Measurements from ENCODE around the gene OTUB1. TPM values are rescaled to one million over a fixed set of nuclear protein-coding genes. Genes with fewer than 3 reads are reported as not detected.

Gene OTUB1, protein sequence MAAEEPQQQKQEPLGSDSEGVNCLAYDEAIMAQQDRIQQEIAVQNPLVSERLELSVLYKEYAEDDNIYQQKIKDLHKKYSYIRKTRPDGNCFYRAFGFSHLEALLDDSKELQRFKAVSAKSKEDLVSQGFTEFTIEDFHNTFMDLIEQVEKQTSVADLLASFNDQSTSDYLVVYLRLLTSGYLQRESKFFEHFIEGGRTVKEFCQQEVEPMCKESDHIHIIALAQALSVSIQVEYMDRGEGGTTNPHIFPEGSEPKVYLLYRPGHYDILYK
- 76.6 and 77.4 TPM in 2 replicates for total RNA-seq (2014; rRNA removed; shearing (Covaris generic))

DNA sequence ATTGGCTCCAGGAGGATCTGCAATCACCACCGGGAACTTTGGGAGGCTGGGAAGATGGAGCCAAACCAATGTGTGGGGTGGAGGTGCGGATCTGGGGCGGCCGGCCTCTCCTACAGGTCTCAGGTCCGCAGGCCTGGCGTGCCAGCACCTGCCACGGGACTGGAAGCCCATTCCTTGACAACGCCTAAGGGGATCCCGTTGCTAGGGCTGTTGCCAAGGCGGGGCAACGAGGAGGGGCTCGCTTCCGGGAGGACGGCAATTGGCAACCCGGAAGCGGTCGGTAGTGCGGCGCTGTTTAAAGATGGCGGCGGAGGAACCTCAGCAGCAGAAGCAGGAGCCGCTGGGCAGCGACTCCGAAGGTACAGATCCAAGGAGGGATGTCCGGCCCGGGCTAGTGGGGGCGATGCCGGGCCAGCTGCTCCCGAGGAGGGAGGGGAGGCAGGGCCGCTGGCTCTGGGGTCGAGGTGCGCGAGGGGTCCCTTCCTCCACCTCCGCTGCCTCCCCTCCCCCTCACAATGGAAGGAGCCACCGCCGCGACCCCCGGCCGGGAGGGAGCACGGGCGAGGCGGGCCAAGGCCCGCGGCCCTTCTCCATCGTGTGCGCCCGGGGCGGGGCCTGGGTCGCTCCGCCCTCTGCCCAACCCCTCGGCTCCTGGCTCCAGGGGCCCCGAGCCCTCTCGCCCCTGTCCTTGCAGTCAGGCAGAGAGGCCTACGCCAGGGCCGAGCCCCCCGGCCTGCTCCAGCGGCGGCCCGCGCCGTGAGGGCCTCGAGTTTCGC, at the start of gene OTUB1:
Gene OTUB1 (plus strand): TSS at position 283 of the 776 bp plus-strand sequence. CDS start 19 bp downstream, at position 302.
- no peaks in the 10 kb centered on the region for H3K27me3 ChIP-seq (ENCODE audit: control insufficient read depth, insufficient read depth, low read length)
- H3K4me3 ChIP-seq (ENCODE audit: insufficient read depth, low read depth, low read length), result peak within 1 kb of the TSS; percentile 96
- H3K36me3 ChIP-seq (replicated peaks; ENCODE audit: control insufficient read depth, insufficient read depth, low read length), result peaks cover 19% of the 10 kb centered on the region
- peak; percentile 99 for DNase-seq

DNA sequence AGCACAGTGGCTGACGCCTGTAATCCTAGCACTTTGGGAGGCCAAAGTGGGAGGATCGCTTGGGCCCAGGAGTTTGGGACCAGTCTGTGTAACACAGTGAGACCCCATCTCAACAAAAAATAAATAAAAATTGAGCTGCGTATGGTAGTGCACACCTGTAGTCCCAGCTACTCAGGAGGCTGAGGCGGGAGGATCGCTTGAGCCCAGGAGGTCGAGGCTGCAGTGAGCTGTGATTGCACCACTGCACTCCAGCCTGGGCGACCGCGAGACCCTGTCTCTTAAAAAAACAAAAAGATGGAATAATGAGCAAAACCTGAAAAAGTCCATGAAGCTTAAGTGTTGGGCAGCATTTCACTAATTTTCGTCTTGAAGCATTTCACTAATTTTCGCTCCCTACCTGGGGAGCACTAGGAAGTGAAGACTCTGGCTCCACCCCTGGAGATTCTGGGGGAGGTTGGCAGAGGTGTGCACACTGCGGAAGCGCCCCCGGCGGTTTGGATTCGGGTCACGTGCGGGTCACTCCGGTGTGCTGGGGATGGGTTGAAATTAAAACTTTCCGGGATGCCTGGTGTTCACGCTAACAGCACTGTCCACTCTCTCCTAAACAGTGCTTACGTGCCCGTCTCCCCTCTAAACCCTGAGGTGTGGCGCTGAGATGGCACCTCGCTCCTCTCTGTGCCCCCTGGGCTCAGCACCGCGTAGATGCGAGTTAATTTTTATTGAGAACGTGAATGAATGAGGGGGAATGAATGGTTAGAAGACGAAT, 48.3 kb upstream of the OTUB1 start:
- peak; percentile 84 for DNase-seq
- Histone ChIP-seq H3K36me3 (replicated peaks; ENCODE audit: control insufficient read depth, insufficient read depth, low read length) (peaks cover 1% of the 10 kb centered on the region), H3K27me3 (ENCODE audit: control insufficient read depth, insufficient read depth, low read length) (no peaks in the 10 kb centered on the region; the same call in 1 of the 2 replicates), H3K4me3 (ENCODE audit: insufficient read depth, low read depth, low read length) (peak overlapping the region; percentile 61)

DNA sequence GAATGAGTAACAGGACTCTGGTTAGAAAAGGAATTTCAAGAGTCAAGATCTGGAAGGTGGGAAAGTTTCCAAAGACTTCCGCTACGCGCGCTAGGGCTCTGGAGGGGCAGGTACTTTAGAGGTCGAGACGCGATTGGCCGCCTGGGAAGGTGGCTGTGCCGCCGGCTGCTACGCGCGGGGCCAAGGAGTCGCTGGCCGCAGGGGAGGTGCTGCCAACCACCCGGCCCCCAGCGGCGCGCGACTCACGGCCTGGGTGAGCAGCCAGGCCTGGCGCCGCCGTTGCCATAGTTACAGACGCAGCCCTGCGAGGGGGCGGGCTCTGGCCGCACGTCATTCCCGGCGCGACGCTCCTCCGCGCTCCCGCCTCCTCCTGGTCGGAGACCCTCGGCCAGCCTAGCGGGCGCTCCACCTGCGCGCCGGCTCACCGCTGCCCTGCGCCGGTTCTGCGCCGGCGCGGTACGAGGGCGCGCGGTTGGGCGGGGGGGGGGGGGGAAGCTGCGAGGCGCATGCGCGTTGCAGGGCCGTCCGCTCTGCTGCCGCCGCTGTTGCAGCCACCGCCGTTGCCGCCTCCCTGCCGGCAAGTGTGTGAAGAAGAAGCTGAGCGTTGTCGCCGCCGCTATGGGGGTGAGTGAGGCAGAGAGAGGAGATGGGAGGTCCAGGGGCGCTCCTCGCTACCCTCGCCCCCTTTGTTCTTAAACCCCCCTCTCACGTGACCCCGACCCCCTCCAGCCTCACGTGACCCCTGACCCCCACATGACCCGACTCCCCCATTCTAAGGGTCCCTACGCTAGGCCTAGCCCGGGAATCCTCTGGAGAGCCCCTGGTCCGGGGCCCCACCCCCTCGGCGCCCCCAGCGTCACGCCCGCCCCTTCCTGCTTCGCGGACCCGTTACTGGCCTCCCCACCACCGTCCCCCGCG, 47.5 kb upstream of the OTUB1 start, which contains the start of gene NAA40:
Gene NAA40 (plus strand): TSS at position 524 of the 918 bp plus-strand sequence. CDS start 95 bp downstream, at position 619.
- Histone ChIP-seq H3K4me3 (ENCODE audit: insufficient read depth, low read depth, low read length) (peak within 1 kb of the TSS; percentile 84), H3K36me3 (replicated peaks; ENCODE audit: control insufficient read depth, insufficient read depth, low read length) (peaks cover 1% of the 10 kb centered on the region), H3K27me3 (ENCODE audit: control insufficient read depth, insufficient read depth, low read length) (no peaks in the 10 kb centered on the region; the same call in 1 of the 2 replicates)
- DNase-seq, result peak; percentile 100

DNA sequence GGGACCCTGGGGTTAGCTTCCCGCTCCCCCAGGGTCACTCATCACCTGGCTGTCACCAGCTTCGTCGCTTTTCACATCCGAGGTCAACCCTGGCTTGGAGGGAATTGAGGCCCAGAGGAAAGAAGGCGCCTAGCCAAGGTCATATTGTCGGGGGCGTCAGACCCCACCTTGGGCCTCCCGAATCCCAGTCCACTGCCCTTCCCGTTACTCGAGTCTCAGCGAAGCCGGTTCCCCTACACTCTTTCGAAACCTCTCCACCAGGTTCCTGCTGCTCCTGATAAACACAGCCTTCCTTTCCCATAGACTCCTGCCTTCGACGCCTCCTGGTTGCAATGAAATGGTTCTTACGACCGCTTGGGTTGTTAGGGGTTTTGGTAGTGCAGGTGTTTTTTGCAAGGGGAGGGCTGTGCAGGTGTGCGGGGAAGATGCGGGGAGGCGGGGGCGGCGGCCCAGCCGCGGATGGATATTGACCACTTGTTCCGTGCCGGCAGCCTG, 46.8 kb upstream of the OTUB1 start:
- H3K27me3 ChIP-seq (ENCODE audit: control insufficient read depth, insufficient read depth, low read length), result no peaks in the 10 kb centered on the region; the same call in 1 of the 2 replicates
- H3K4me3 ChIP-seq (ENCODE audit: insufficient read depth, low read depth, low read length), result peak overlapping the region; percentile 84
- peaks cover 1% of the 10 kb centered on the region for H3K36me3 ChIP-seq (replicated peaks; ENCODE audit: control insufficient read depth, insufficient read depth, low read length)
- no peak for DNase-seq

DNA sequence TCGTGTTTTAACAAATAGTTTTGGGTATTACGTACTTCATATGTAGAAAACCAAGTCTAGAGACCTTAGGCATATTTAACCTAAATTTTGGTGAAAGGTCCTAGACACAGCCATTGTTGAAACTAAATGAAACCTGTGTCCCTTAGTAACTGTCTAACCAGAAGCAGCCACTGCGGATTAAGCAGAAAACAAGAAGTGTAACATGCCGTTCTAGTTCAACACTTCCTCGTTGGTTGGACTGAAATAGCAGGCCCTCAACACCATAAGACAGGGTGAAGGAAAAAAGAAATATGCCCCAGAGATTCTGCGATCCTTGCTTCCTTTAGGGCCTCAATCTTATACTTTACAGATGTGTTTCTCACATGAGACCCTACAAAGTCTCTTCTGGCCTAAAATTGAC, 45.5 kb upstream of the OTUB1 start:
- Histone ChIP-seq H3K36me3 (replicated peaks; ENCODE audit: control insufficient read depth, insufficient read depth, low read length) (peaks cover 3% of the 10 kb centered on the region), H3K4me3 (ENCODE audit: insufficient read depth, low read depth, low read length) (no peak overlapping the region), H3K27me3 (ENCODE audit: control insufficient read depth, insufficient read depth, low read length) (no peaks in the 10 kb centered on the region)
- no peak for DNase-seq

DNA sequence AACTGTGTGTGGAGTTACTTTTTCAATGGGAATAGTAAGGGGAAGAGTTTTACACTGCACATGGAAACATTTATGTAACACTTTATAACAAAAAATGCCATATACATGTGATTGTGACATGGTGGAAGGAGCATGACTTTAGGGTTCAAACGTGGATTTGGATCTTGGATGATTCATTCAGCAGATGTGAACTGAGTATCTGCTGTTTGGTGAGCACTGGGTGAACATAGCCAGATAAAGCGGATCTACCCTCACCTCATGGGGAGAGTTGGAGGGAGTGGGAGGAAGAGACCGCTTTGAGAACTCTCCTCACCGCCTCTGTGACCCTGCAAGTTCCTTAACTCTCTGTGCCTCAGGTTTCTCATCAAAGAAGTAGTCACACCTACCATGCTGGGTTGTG, 44.3 kb upstream of the OTUB1 start:
- Histone ChIP-seq H3K4me3 (ENCODE audit: insufficient read depth, low read depth, low read length) (no peak overlapping the region), H3K36me3 (replicated peaks; ENCODE audit: control insufficient read depth, insufficient read depth, low read length) (peaks cover 10% of the 10 kb centered on the region), H3K27me3 (ENCODE audit: control insufficient read depth, insufficient read depth, low read length) (no peaks in the 10 kb centered on the region)
- no peak for DNase-seq

DNA sequence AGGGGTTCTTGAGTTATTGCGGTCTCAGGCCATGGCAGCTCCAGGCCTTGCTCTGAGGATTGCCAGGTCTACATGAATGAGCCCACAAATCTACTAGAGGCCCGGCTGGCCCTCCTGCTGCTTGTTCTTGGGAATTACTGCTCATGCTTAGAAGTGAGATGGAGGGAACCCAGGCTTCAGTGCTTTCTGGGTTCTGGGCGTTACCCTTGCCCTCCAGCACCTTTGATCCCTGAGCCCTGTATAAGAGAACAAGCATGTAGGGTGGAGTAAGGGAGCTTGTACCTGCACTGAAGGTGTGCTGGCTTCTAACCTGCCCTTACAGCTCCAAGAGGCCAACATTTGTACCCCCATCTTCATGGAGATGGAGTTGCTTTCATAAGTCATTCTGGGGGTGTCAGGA, 43.4 kb upstream of the OTUB1 start:
- H3K27me3 ChIP-seq (ENCODE audit: control insufficient read depth, insufficient read depth, low read length), result no peaks in the 10 kb centered on the region
- H3K4me3 ChIP-seq (ENCODE audit: insufficient read depth, low read depth, low read length), result no peak overlapping the region
- no peak for DNase-seq
- peaks cover 10% of the 10 kb centered on the region for H3K36me3 ChIP-seq (replicated peaks; ENCODE audit: control insufficient read depth, insufficient read depth, low read length)

DNA sequence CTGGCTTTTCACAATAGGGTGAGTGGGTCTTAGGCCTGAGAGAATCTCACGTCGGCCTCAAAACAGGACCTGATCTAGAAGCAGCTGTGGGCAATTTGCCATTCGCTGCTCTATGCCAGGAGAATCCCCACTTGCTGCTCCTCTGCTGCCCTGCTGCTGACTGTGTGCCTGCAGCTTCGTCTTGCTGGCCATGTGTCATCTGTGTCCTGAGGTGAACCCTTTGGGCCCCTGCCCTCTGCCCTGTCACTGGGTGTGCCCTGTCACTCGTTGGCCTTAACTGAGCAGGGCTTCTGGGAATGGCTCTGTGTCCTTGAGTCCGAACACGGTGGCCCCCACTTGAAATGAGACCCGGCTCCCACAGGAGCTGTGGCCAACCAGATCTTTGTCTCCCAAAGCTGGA, 41.3 kb upstream of the OTUB1 start:
- no peak for DNase-seq
- Histone ChIP-seq H3K4me3 (ENCODE audit: insufficient read depth, low read depth, low read length) (no peak overlapping the region), H3K27me3 (ENCODE audit: control insufficient read depth, insufficient read depth, low read length) (no peaks in the 10 kb centered on the region), H3K36me3 (replicated peaks; ENCODE audit: control insufficient read depth, insufficient read depth, low read length) (peaks cover 11% of the 10 kb centered on the region)

DNA sequence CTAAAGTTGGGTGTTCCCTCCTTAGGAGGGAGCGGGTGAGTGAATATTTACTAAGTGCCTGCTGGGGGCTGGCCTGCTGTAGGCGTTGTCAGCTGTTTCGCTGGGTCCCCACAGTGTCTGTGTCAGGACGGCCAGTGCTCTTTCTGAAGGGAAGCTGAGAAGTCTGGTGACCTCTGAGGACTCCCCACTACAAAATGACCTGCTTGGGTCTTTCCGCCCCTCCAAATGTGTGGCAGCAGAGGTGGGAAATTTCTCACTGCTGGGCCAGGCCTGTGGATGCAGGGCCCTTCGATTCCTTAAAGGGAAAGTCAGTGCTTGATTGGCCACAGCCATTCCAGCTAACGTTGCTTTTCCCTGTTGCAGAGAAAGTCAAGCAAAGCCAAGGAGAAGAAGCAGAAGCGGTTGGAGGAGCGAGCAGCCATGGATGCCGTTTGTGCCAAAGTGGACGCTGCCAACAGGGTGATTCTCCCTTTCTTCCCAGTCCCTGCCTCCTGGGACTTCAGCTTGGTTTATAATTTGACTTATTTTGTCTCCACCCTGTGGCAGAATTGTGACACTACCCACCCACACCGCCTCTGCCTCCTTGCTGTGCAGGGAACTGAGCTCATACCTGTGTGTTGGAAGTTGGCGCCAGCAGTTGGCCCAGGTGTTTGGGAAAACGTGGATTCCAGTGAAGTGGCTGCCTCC, 40.6 kb upstream of the OTUB1 start:
- H3K27me3 ChIP-seq (ENCODE audit: control insufficient read depth, insufficient read depth, low read length), result no peaks in the 10 kb centered on the region
- peak; percentile 86 for DNase-seq
- H3K4me3 ChIP-seq (ENCODE audit: insufficient read depth, low read depth, low read length), result no peak overlapping the region
- H3K36me3 ChIP-seq (replicated peaks; ENCODE audit: control insufficient read depth, insufficient read depth, low read length), result peaks cover 11% of the 10 kb centered on the region

DNA sequence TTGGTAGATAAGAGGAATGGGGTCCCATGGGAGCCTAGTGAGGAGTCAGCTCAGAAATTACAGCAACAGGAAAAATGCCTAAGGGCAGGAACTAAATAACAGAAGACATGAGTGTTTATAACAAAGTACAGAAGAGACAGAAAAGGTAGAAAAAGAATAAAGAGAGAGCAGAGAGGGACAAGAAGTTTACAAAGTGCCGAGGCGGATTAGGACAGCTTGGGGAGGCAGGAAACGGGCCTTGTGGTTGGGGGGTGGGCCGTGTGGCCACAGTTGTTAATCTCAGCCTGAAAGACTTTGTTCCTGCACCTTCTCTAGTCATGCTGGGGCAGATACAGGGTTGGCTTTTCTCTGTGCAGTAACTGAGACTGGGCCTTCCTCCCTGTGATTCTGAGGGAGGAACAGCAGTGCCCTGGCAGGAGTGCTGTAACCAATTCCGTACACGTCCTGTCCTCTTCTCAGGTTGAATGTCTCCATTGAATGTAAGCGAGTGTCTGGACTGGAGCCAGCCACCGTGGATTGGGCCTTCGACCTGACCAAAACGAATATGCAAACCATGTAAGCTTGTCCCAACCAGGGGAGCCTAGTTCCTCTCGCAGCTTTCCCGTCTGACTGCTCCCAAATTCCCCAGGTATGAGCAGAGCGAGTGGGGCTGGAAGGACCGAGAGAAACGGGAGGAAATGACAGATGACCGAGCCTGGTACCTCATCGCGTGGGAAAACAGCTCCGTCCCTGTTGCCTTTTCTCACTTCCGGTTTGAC, 34.3 kb upstream of the OTUB1 start:
- DNase-seq, result no peak
- Histone ChIP-seq H3K27me3 (ENCODE audit: control insufficient read depth, insufficient read depth, low read length) (no peaks in the 10 kb centered on the region), H3K4me3 (ENCODE audit: insufficient read depth, low read depth, low read length) (no peak overlapping the region), H3K36me3 (replicated peaks; ENCODE audit: control insufficient read depth, insufficient read depth, low read length) (peaks cover 32% of the 10 kb centered on the region)

DNA sequence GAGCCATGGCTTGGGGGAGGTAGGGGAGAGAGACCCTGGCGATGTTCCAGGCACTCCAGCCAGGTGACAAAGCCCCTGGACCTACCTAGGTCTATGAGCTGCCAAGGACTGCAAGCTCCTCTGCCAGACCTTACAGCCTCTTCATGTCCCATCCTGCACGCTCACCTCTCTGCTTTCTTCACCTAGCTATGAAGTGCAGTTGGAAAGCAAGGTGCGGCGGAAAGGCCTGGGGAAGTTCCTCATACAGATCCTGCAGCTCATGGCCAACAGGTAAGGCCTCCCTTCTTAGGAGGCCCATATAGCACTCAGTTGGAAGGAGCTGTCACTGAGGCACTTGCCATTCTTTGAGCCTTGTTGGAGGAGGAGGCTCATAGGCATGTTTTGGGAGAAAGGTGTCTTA, 33.7 kb upstream of the OTUB1 start:
- no peak for DNase-seq
- H3K27me3 ChIP-seq (ENCODE audit: control insufficient read depth, insufficient read depth, low read length), result no peaks in the 10 kb centered on the region
- peaks cover 32% of the 10 kb centered on the region for H3K36me3 ChIP-seq (replicated peaks; ENCODE audit: control insufficient read depth, insufficient read depth, low read length)
- no peak overlapping the region for H3K4me3 ChIP-seq (ENCODE audit: insufficient read depth, low read depth, low read length)

DNA sequence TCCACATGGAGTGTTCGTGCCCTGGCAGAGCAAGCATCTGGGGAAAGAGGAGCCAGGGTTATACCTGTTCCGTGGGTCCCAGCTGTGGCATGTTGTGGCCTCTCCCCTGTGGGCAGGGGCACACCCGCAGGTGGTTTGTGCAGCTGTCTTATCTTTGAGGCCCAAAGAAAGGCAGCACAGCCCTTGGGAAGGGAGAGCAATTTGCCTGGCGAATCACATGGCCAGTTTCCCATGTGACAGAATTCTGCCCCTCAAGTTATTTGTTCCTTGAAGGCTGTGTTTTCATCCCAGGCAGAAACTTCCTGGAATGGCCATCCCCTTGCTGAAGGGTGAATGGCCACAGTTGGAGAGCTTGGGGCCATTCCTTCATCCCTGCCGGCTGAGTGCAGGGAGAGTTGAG, 28.2 kb upstream of the OTUB1 start:
- H3K4me3 ChIP-seq (ENCODE audit: insufficient read depth, low read depth, low read length), result no peak overlapping the region
- no peak for DNase-seq
- H3K27me3 ChIP-seq (ENCODE audit: control insufficient read depth, insufficient read depth, low read length), result no peaks in the 10 kb centered on the region

More for the DNA sequence above, 28.2 kb upstream of the OTUB1 start:
- H3K36me3 ChIP-seq (replicated peaks; ENCODE audit: control insufficient read depth, insufficient read depth, low read length), result peaks cover 23% of the 10 kb centered on the region

Data from H7 (cell line).